ENCODE measurements around the gene B3GALT4.

GRCh38 chr6:33298773-33299236, 21.9 kb downstream of the B3GALT4 start, which contains the start of gene RGL2:
- no peak for TF ChIP-seq YY1 (IDR thresholded peaks at IDR 0.05; ENCODE audit: insufficient read depth, insufficient read length)
- TF ChIP-seq ZNF274 (IDR thresholded peaks at IDR 0.05; ENCODE audit: low read depth, low read length), result no peak
